T-cell (primary cell): ENCODE results near the gene TMEM239. TPM values are rescaled to one million over a fixed set of nuclear protein-coding genes. Genes with fewer than 3 reads are reported as not detected.

Source experiments
- ATAC-seq, 4 experiments: fragments of 200-7000 bp in 3 of 4; fragments of 150-1000 bp in 1 of 4; cut with Tn5 transposase; replicated peaks in 1 of 4; 1 replicate in 3 of 4; 2 replicates in 1 of 4; pipeline ENCODE4 v1.10.0; 2021; ENCODE audit warnings: moderate library complexity in 3 of 4, mild to moderate bottlenecking in 2 of 4, moderate number of reproducible peaks in 1 of 4
- CTCF ChIA-PET, 2 donors: fragments of 300-600 bp; sonication (Branson Sonifier 250); formaldehyde crosslinking; loops; one replicate each; lab custom pipeline; 2022; ENCODE audit warnings: antibody characterized with exemption in 2 of 2; lab: Charles Lee
- POLR2A ChIA-PET, 2 donors: fragments of 300-600 bp; sonication (Branson Sonifier 250); formaldehyde crosslinking; loops; one replicate each; lab custom pipeline; 2022; ENCODE audit warnings: antibody characterized with exemption in 2 of 2; lab: Charles Lee
- DNase-seq, 35 experiments: peaks; one replicate each; pipeline versions ENCODE4 v3.0.0 to v3.0.0-alpha.2; 2013 to 2023
- H3K27ac ChIP-seq: one replicate; pipeline ENCODE4 v1.5.1; 2013; ENCODE audit warnings: low read length
- H3K27me3 ChIP-seq, 2 experiments: replicated peaks in 1 of 2; 1 replicate in 1 of 2; 2 replicates in 1 of 2; pipeline versions ENCODE4 v1.6.1 to v1.7.0; 2013; ENCODE audit warnings: low read length in 1 of 2, mixed read lengths in 1 of 2; ENCODE audit not compliant: control insufficient read depth in 2 of 2, insufficient read depth in 2 of 2; ENCODE audit errors: extremely low read depth in 1 of 2
- H3K36me3 ChIP-seq, 2 donors: 1 replicate in 1 of 2; 2 replicates in 1 of 2; pipeline versions ENCODE4 v1.6.1 to v1.7.0; 2013; ENCODE audit warnings: low read length in 1 of 2; ENCODE audit not compliant: control insufficient read depth in 2 of 2, insufficient read depth in 1 of 2; ENCODE audit errors: extremely low read depth in 1 of 2
- H3K4me1 ChIP-seq, 2 experiments: 1 replicate in 1 of 2; 2 replicates in 1 of 2; pipeline versions ENCODE4 v1.6.1 to v1.7.0; 2013; ENCODE audit warnings: low read length in 2 of 2, mixed read lengths in 1 of 2; ENCODE audit not compliant: insufficient read depth in 2 of 2, control insufficient read depth in 1 of 2; ENCODE audit errors: extremely low read depth in 1 of 2
- H3K4me3 ChIP-seq, 2 donors: 1 replicate in 1 of 2; 2 replicates in 1 of 2; pipeline versions ENCODE4 v1.5.1 to v1.7.0; 2013; ENCODE audit warnings: mild to moderate bottlenecking in 2 of 2, low read length in 1 of 2, moderate library complexity in 1 of 2; ENCODE audit not compliant: control insufficient read depth in 1 of 2; ENCODE audit errors: extremely low read depth in 1 of 2
- H3K9me3 ChIP-seq: 2 replicates; pipeline ENCODE4 v1.7.0; 2013
- H3K27ac Mint-ChIP-seq, 2 donors: one replicate each; pipeline ENCODE4 v1.8.0; 2020 to 2021; ENCODE audit warnings: mild to moderate bottlenecking in 2 of 2, mixed read lengths in 2 of 2
- H3K27me3 Mint-ChIP-seq, 2 donors: one replicate each; pipeline ENCODE4 v1.8.0; 2021 to 2022; ENCODE audit warnings: mixed read lengths in 2 of 2
- H3K36me3 Mint-ChIP-seq: one replicate; pipeline ENCODE4 v1.8.0; 2021; ENCODE audit warnings: mixed read lengths
- H3K4me1 Mint-ChIP-seq, 3 donors: one replicate each; pipeline ENCODE4 v1.8.0; 2020 to 2022; ENCODE audit warnings: mixed read lengths in 3 of 3, mild to moderate bottlenecking in 1 of 3
- H3K4me3 Mint-ChIP-seq, 3 donors: one replicate each; pipeline ENCODE4 v1.8.0; 2020 to 2022; ENCODE audit warnings: mild to moderate bottlenecking in 3 of 3, mixed read lengths in 3 of 3, moderate library complexity in 3 of 3
- H3K9me3 Mint-ChIP-seq, 3 donors: one replicate each; pipeline ENCODE4 v1.8.0; 2020 to 2022; ENCODE audit warnings: mixed read lengths in 3 of 3
- WGBS: methylation state at CpG from one replicate; pipeline ENCODE4 v1.1.5; 2013; ENCODE audit warnings: missing lambda C conversion rate; ENCODE audit not compliant: insufficient coverage; 5-methylcytosine and 5-hydroxymethylcytosine counted together
- total RNA-seq, 35 experiments: library from RNA in 6 of 35; stranded (reverse) in 6 of 35; fragments of 120-200 nt in 1 of 35; gene quantifications; one replicate each; pipeline versions ENCODE4 v1.2.1 to v1.2.4 and lab custom pipeline; 2013 to 2026

TMEM239 gene
- total RNA-seq, 5 donors from 2014 or later (not counting 1 experiment from before 2014, with no cell fraction given), result not detected

- Mint-ChIP-seq H3K27ac (no peak overlapping the region), H3K4me3 (no peak overlapping the region)
- H3K27me3 ChIP-seq, result peaks cover 5 to 43% of the 10 kb centered on the region in 2 experiments
Measured at GRCh38 chr20:2817341-2817726, 1.2 kb downstream of the TMEM239 start.

GRCh38 chr20:2817891-2818595 is 1.9 kb downstream of the TMEM239 start:
- Histone ChIP-seq H3K27ac (no peak overlapping the region), H3K4me1 (peaks cover 8 to 28% of the 10 kb centered on the region in 2 experiments), H3K4me3 (no peak overlapping the region), H3K27me3 (peaks cover 5 to 43% of the 10 kb centered on the region in 2 experiments), H3K36me3 (no peaks in the 10 kb centered on the region), H3K9me3 (no peaks in the 10 kb centered on the region)
- H3K4me1 Mint-ChIP-seq, result peaks cover 17 to 18% (median 17%) of the 10 kb centered on the region in 3 donors
- no peak overlapping the region for H3K27ac Mint-ChIP-seq
- H3K9me3 Mint-ChIP-seq, result peaks cover 0 to 2% (median 0%) of the 10 kb centered on the region in 3 donors
- DNase-seq, result no peak
- peaks cover 22 to 29% of the 10 kb centered on the region in 2 donors for H3K27me3 Mint-ChIP-seq
- WGBS, result 84% methylated on average over 3 of the region's 7 CpGs
- POLR2A ChIA-PET, result no interaction called here
- no peak overlapping the region for H3K4me3 Mint-ChIP-seq
- no peaks in the 10 kb centered on the region for H3K36me3 Mint-ChIP-seq
- ATAC-seq, result no peak
- CTCF ChIA-PET, result interaction anchor here in 1 of 2 donors (0.6 kb wide), 1 partner anchor 296 kb away, joined by 3 read pairs; no protein-coding TSS in a partner anchor

More at GRCh38 chr20:2817341-2817726, 1.2 kb downstream of the TMEM239 start:
- Mint-ChIP-seq H3K9me3 (peaks cover 3 to 4% (median 4%) of the 10 kb centered on the region in 3 donors), H3K4me1 (peaks cover 17 to 18% (median 17%) of the 10 kb centered on the region in 3 donors), H3K27me3 (peaks cover 26 to 35% of the 10 kb centered on the region in 2 donors), H3K36me3 (no peaks in the 10 kb centered on the region)
- CTCF ChIA-PET, result no interaction called here
- ATAC-seq, result no peak
- Histone ChIP-seq H3K4me1 (peaks cover 8 to 28% of the 10 kb centered on the region in 2 experiments), H3K9me3 (no peaks in the 10 kb centered on the region), H3K4me3 (no peak overlapping the region), H3K27ac (no peak overlapping the region), H3K36me3 (no peaks in the 10 kb centered on the region)
- DNase-seq, result no peak
- no CpG with 5 or more reads among the region's 2 CpGs for WGBS
- POLR2A ChIA-PET, result no interaction called here

- H3K9me3 Mint-ChIP-seq, result no peaks in the 10 kb centered on the region
- POLR2A ChIA-PET, result no interaction called here
- H3K4me1 Mint-ChIP-seq, result peaks cover 17 to 18% (median 17%) of the 10 kb centered on the region in 3 donors
- no peak overlapping the region for H3K27ac Mint-ChIP-seq
- CTCF ChIA-PET, result no interaction called here
- H3K36me3 Mint-ChIP-seq, result no peaks in the 10 kb centered on the region
- peak overlapping the region in 1 of 3 donors; percentile 24 for H3K4me3 Mint-ChIP-seq
- peaks cover 18 to 19% of the 10 kb centered on the region in 2 donors for H3K27me3 Mint-ChIP-seq
- no peaks in the 10 kb centered on the region for H3K9me3 ChIP-seq
- DNase-seq (no peak), ATAC-seq (no peak)
- H3K27me3 ChIP-seq, result peaks cover 5 to 37% of the 10 kb centered on the region in 2 experiments
- peaks cover 8 to 28% of the 10 kb centered on the region in 2 experiments for H3K4me1 ChIP-seq
- no peak overlapping the region for H3K27ac ChIP-seq
- H3K4me3 ChIP-seq, result no peak overlapping the region
- H3K36me3 ChIP-seq, result no peaks in the 10 kb centered on the region
- 79% methylated on average over 26 of the region's 32 CpGs for WGBS
Measured at GRCh38 chr20:2820084-2820895, 4.1 kb downstream of the TMEM239 start.

- no peak overlapping the region for H3K27ac ChIP-seq
- Mint-ChIP-seq H3K9me3 (no peaks in the 10 kb centered on the region), H3K27ac (peak overlapping the region; percentile 22 to 57), H3K4me3 (peak overlapping the region; percentile 51 to 74 (median 54)), H3K4me1 (peaks cover 23 to 26% (median 23%) of the 10 kb centered on the region in 3 donors), H3K36me3 (no peaks in the 10 kb centered on the region), H3K27me3 (peaks cover 20 to 22% of the 10 kb centered on the region in 2 donors)
- peak overlapping the region; percentile 2 to 47 for H3K4me3 ChIP-seq
- no peak for DNase-seq
- 19% methylated on average over 52 of the region's 68 CpGs for WGBS
- no peak for ATAC-seq
- H3K36me3 ChIP-seq, result no peaks in the 10 kb centered on the region
- peaks cover 14 to 30% of the 10 kb centered on the region in 2 experiments for H3K4me1 ChIP-seq
- H3K27me3 ChIP-seq, result peaks cover 5 to 31% of the 10 kb centered on the region in 2 experiments
- POLR2A ChIA-PET, result no interaction called here
- H3K9me3 ChIP-seq, result no peaks in the 10 kb centered on the region
- CTCF ChIA-PET, result interaction anchor here in 1 of 2 donors (0.6 kb wide), 1 partner anchor 32 kb away, joined by 3 read pairs; no protein-coding TSS in a partner anchor
Measured at GRCh38 chr20:2820896-2821869, 5.0 kb downstream of the TMEM239 start.

GRCh38 chr20:2822073-2822472 is 5.9 kb downstream of the TMEM239 start:
- CTCF ChIA-PET, result interaction anchor here in 1 of 2 donors (0.6 kb wide), 1 partner anchor 31 kb away, joined by 3 read pairs; no protein-coding TSS in a partner anchor
- WGBS, result no CpG with 5 or more reads among the region's 5 CpGs
- peak; percentile 71 to 96 (median 80) for ATAC-seq
- H3K27me3 ChIP-seq, result peaks cover 5 to 25% of the 10 kb centered on the region in 2 experiments
- peaks cover 30 to 35% (median 30%) of the 10 kb centered on the region in 3 donors for H3K4me1 Mint-ChIP-seq
- no peaks in the 10 kb centered on the region for H3K36me3 ChIP-seq
- POLR2A ChIA-PET, result no interaction called here
- H3K9me3 ChIP-seq, result no peaks in the 10 kb centered on the region
- H3K9me3 Mint-ChIP-seq, result no peaks in the 10 kb centered on the region
- H3K27ac Mint-ChIP-seq, result no peak overlapping the region
- H3K4me1 ChIP-seq, result peaks cover 19 to 28% of the 10 kb centered on the region in 2 experiments
- H3K36me3 Mint-ChIP-seq, result no peaks in the 10 kb centered on the region
- peaks cover 20 to 28% of the 10 kb centered on the region in 2 donors for H3K27me3 Mint-ChIP-seq
- peak in 32 of 35 experiments; percentile 24 to 74 (median 55) for DNase-seq
- H3K4me3 ChIP-seq, result no peak overlapping the region
- no peak overlapping the region for H3K27ac ChIP-seq
- peak overlapping the region in 1 of 3 donors; percentile 74 for H3K4me3 Mint-ChIP-seq
